GM06990 (cell line): ENCODE results near the gene PTPN14.
"Not testable (repeated sequence)": the region's sequence is repeated elsewhere in the genome, so short reads cannot be mapped to it uniquely, and the experiment has no call there.

Source experiments
- DNase-seq: peaks from one replicate; pipeline ENCODE4 v3.0.0-alpha.2; 2011; ENCODE audit not compliant: insufficient read length; ENCODE audit errors: extremely low read depth
- H3K27me3 ChIP-seq: replicated peaks from 2 replicates; pipeline ENCODE4 v1.6.0; 2011; ENCODE audit warnings: low read length; ENCODE audit not compliant: control insufficient read depth, insufficient read depth
- H3K36me3 ChIP-seq: 2 replicates; pipeline ENCODE4 v1.5.1; 2011; ENCODE audit warnings: low read length; ENCODE audit not compliant: control insufficient read depth, insufficient read depth
- H3K4me3 ChIP-seq: replicated peaks from 2 replicates; pipeline ENCODE4 v1.5.1; 2011; ENCODE audit warnings: low read depth, mild to moderate bottlenecking, control low read depth, low read length
- TF ChIP-seq, protein P1 (sequence below): IDR thresholded peaks from 2 replicates; pipeline ENCODE4 v1.5.1; 2011; ENCODE audit warnings: low read length, control low read depth, mild to moderate bottlenecking, inconsistent platforms; ENCODE audit not compliant: insufficient read depth, poor library complexity, severe bottlenecking

Gene PTPN14

DNA sequence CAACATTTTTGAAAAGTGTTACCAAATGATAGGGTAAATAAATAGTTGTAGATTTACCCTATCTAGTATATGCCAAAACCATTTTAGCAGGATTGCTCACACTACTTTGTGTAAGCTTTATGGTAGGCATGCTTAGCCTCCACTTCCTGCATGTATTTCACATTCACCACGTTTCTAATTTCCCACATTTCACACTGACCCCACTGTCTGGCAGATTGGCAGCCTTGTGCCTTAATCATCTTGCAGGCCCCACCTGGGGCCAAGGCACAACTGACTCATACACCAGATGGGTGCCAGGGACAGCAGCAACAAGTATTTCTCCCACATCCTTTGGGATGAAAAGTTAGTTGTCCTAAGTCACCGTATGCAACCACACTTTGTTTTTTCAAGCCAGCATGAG lies 30.4 kb upstream of the PTPN14 start:
- TF ChIP-seq, protein P1, sequence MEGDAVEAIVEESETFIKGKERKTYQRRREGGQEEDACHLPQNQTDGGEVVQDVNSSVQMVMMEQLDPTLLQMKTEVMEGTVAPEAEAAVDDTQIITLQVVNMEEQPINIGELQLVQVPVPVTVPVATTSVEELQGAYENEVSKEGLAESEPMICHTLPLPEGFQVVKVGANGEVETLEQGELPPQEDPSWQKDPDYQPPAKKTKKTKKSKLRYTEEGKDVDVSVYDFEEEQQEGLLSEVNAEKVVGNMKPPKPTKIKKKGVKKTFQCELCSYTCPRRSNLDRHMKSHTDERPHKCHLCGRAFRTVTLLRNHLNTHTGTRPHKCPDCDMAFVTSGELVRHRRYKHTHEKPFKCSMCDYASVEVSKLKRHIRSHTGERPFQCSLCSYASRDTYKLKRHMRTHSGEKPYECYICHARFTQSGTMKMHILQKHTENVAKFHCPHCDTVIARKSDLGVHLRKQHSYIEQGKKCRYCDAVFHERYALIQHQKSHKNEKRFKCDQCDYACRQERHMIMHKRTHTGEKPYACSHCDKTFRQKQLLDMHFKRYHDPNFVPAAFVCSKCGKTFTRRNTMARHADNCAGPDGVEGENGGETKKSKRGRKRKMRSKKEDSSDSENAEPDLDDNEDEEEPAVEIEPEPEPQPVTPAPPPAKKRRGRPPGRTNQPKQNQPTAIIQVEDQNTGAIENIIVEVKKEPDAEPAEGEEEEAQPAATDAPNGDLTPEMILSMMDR, result no peak
- Histone ChIP-seq H3K4me3 (no peak overlapping the region), H3K27me3 (no peaks in the 10 kb centered on the region; the same call in 1 of the 2 replicates), H3K36me3 (no peaks in the 10 kb centered on the region)
- DNase-seq, result no peak

DNA sequence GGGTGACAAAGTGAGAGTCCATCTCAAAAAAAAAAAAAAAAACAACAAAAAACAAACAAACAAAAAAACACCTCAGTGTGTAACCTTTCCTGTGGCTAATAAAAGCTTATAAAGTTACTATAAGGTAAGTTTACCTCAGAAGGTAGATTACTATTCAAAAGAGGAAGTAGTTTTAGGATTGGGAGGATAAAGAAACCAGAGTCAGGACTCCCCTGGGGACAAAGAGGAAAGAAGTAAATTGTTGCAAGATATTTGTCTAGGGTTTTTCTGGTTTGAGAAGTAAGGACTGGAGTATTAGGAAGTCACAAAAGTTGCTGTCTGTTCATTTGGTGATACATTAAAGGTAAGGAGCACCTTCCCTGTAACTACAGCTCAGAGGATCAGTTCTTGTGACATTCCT lies 27.8 kb upstream of the PTPN14 start:
- H3K4me3 ChIP-seq, result no peak overlapping the region
- H3K36me3 ChIP-seq, result no peaks in the 10 kb centered on the region
- TF ChIP-seq, protein P1, result no peak
- no peak for DNase-seq
- no peaks in the 10 kb centered on the region; the same call in 1 of the 2 replicates for H3K27me3 ChIP-seq

DNA sequence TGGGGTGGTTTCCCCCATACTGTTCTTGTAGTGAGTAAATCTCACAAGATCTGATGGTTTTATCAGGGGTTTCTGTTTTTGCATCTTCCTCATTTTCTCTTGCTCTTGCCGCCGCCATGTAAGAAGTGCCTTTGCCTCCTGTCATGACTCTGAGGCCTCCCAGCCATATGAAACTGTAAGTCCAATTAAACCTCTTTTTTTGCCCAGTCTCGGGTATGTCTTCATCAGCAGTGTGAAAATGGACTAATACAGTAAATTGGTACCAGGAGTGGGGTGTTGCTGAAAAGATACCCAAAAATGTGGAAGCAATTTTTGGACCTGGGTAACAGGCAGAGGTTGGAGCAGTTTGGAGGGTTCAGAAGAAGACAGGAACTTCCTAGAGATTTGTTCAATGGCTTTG lies 24.7 kb upstream of the PTPN14 start:
- H3K4me3 ChIP-seq, H3K36me3 ChIP-seq, H3K27me3 ChIP-seq, DNase-seq: not testable (repeated sequence)

DNA sequence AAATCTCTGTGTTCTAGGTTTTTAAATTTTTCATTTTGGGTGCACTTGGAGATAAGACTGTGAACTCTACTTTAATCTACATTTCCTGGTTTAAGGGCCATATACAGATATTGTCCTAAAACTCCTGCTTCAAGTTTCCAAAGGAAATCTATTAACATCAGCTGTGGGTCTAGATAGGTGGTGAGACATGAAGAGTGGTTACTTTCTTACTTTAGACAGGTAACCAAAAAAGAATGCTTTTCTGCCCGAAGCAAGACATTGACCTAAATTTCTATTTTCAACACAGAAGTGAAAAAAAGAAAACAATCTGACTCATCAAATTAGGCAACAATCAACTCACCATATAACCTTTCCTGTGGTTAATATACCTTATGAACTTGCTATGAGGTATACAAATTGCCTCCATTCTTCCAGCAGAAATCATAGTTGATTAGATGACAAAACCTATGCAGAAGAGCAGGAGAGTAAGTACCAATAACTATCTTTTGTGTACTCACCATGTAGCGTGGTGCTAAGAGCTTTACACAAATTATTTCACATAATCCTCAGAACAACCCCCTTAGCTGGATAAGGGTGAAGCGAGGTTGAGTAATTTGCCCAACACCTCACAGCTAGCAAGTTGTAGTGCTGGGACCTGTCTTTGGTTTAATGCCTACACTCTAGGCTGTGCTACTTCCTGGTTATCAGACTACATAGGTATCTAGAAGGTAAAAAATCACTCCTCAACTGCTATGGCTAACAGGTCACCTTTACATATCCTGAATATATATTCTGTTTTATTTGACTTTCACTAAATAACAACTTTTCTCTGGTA lies 23.4 kb upstream of the PTPN14 start:
- TF ChIP-seq, protein P1, result no peak
- Histone ChIP-seq H3K4me3 (no peak overlapping the region), H3K27me3 (no peaks in the 10 kb centered on the region), H3K36me3 (no peaks in the 10 kb centered on the region)
- no peak for DNase-seq

DNA sequence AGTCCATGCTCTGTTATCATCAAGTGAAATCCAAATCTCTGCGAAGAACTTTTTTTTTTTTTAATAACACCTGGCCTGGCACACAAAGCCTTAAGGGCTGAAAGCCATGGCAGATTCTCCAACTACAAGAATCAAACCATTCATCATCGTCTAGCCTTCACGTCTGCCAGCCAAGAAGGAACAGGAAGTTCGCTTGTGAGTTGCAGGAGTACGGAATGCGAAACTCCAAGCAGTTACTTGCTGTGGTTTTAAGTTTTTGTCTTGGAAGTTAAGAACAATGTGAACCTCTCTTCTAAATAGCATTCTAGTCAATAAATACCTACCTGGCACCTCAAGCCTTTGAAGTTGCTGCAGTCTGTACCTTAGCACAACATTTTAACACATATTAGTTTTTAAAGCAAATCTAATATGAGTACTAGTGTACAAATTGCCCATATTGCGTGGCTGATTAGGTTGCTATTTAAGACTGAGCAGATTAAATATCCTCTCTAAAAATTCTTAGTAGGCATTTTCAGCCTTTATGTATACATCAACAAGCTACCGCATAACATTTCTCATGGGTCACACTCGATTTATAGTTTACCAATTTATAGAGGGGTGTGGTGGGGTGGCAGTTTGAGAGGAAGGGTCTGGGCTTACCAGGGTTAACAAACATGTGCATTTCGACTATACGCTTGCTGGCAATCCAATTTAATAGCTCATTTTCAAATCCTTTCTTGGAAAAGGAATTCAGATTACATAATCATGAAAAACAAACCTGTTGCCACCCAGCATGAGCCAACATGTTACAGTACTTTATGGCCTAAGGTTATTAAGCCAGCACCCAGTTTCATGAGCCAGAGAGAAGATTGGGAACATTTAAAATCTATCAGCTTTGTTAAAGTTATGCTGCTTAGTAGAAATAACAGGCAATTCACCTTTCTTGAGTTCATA lies 22.2 kb upstream of the PTPN14 start:
- H3K27me3 ChIP-seq, result no peaks in the 10 kb centered on the region
- no peak for DNase-seq
- TF ChIP-seq, protein P1, result no peak
- no peaks in the 10 kb centered on the region for H3K36me3 ChIP-seq
- no peak overlapping the region for H3K4me3 ChIP-seq

DNA sequence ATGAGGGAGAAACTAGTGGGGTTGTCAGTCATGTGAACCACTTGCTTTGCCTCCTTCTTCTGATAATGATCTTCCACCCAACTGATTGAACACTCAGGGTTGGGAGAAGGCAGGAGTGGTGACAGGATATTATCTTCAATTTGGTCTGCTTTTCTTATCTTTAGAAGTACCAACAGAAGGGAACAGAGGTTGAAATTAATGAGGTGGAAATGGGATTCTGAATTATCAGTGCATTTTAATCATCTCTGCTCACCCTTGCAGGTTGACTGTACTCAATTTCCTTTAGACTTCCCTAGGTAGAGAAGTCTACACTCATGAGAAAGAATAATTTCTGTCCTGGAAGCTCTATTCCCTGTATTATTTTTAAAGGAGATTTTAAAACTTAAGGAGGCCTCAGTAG lies 19.9 kb upstream of the PTPN14 start:
- no peaks in the 10 kb centered on the region for H3K27me3 ChIP-seq
- TF ChIP-seq, protein P1, result no peak
- no peak overlapping the region for H3K4me3 ChIP-seq
- DNase-seq, result no peak
- no peaks in the 10 kb centered on the region for H3K36me3 ChIP-seq
